Ovary (tissue), 3 donors: ENCODE results near the gene SLC5A7.

Experiments used
- CTCF ChIP-seq, 3 donors: fragments of 450-650 bp in 2 of 3; fragments of 200-600 bp in 1 of 3; IDR thresholded peaks; one replicate each; pipeline versions ENCODE4 v1.5.1 to v1.8.0; 2016 to 2022; ENCODE audit warnings: antibody characterized with exemption in 3 of 3, mild to moderate bottlenecking in 1 of 3
- EP300 ChIP-seq: sonication (generic); formaldehyde crosslinking; IDR thresholded peaks from one replicate; pipeline ENCODE4 v1.6.1; 2017; ENCODE audit warnings: antibody characterized with exemption
- POLR2A ChIP-seq: fragments of 450-650 bp; IDR thresholded peaks from one replicate; pipeline ENCODE4 v1.6.1; 2017; ENCODE audit warnings: antibody characterized with exemption, mild to moderate bottlenecking, moderate library complexity
- donor health status: DM: no; HTN: no; CAD: no.

GRCh38 chr2:107988108-107988507 lies 1.8 kb downstream of the SLC5A7 start:
- TF ChIP-seq CTCF (IDR thresholded peaks at IDR 0.05): no peak
- no peak for TF ChIP-seq POLR2A
- no peak for TF ChIP-seq EP300
